Panc1 (cell line): Measurements from ENCODE around the gene MBD3L3. TPM values are rescaled to one million over a fixed set of nuclear protein-coding genes. Genes with fewer than 3 reads are reported as not detected.

Experiments used
- ATAC-seq: fragments of 200-7000 bp; cut with Tn5 transposase; 2 replicates; pipeline ENCODE4 v1.9.1; 2020; ENCODE audit warnings: mild to moderate bottlenecking, moderate library complexity
- BruUV-seq: library from RNA; stranded (reverse); fragments of 400-500 nt; replicated peaks from 2 replicates; lab custom pipeline; 2021; lab: Mats Ljungman, UMichigan
- CTCF ChIA-PET: fragments of 300-600 bp; sonication (Branson Sonifier 250); formaldehyde crosslinking; loops from one replicate; lab custom pipeline; 2022; ENCODE audit warnings: antibody characterized with exemption; lab: Charles Lee
- POLR2A ChIA-PET: fragments of 300-600 bp; sonication (Branson Sonifier 250); formaldehyde crosslinking; loops from one replicate; lab custom pipeline; 2022; ENCODE audit warnings: antibody characterized with exemption; lab: Charles Lee
- DNase-seq: peaks from one replicate; pipeline ENCODE4 v3.0.0-alpha.2; 2010; ENCODE audit warnings: low read depth, low spot score
- H3K27ac ChIP-seq: 2 replicates; pipeline ENCODE4 v1.5.1; 2011; ENCODE audit warnings: mild to moderate bottlenecking, low read length, inconsistent platforms
- H3K27me3 ChIP-seq: fragments of 200-500 bp; sonication (Bioruptor generic); 2 replicates; pipeline ENCODE4 v1.6.0; 2014; ENCODE audit warnings: low read length, inconsistent platforms; ENCODE audit not compliant: control insufficient read depth, insufficient read depth
- H3K36me3 ChIP-seq: fragments of 200-500 bp; sonication (Bioruptor generic); 2 replicates; pipeline ENCODE4 v1.5.1; 2014; ENCODE audit warnings: inconsistent platforms, mild to moderate bottlenecking, low read length, moderate library complexity; ENCODE audit not compliant: control insufficient read depth, insufficient read depth
- H3K4me1 ChIP-seq: 2 replicates; pipeline ENCODE4 v1.5.1; 2011; ENCODE audit warnings: inconsistent platforms, mild to moderate bottlenecking, low read length, moderate library complexity; ENCODE audit not compliant: control insufficient read depth, insufficient read depth
- H3K4me3 ChIP-seq, 2 experiments: 2 replicates each; pipeline ENCODE4 v1.5.1; 2011 to 2012; ENCODE audit warnings: low read depth in 2 of 2, low read length in 2 of 2, mild to moderate bottlenecking in 2 of 2, inconsistent platforms in 1 of 2, moderate library complexity in 1 of 2
- H3K9me3 ChIP-seq: fragments of 200-500 bp; sonication (Bioruptor generic); 2 replicates; pipeline ENCODE4 v1.5.1; 2014; ENCODE audit warnings: low read depth, mild to moderate bottlenecking, inconsistent platforms, low read length, moderate library complexity; ENCODE audit not compliant: control insufficient read depth, insufficient read depth
- CTCF ChIP-seq: fragments of 450-650 bp; IDR thresholded peaks from 2 replicates; pipeline ENCODE4 v1.5.1; 2017; ENCODE audit warnings: mild to moderate bottlenecking
- POLR2AphosphoS5 ChIP-seq: IDR thresholded peaks from 2 replicates; pipeline ENCODE4 v1.6.1; 2012; ENCODE audit warnings: mild to moderate bottlenecking, low read depth, low read length, moderate library complexity
- REST ChIP-seq, 2 experiments: IDR thresholded peaks; 2 replicates each; pipeline ENCODE4 v1.6.1; 2011 to 2012; ENCODE audit warnings: low read depth in 2 of 2, control low read depth in 1 of 2, low read length in 1 of 2, mild to moderate bottlenecking in 1 of 2, moderate library complexity in 1 of 2; ENCODE audit not compliant: insufficient read depth in 1 of 2
- SIN3A ChIP-seq: IDR thresholded peaks from 2 replicates; pipeline ENCODE4 v1.6.1; 2012; ENCODE audit warnings: low read depth, mild to moderate bottlenecking, low read length, moderate library complexity, borderline replicate concordance; ENCODE audit not compliant: insufficient read depth
- TCF7L2 ChIP-seq: IDR thresholded peaks from 2 replicates; pipeline ENCODE4 v1.6.1; 2011; ENCODE audit warnings: mild to moderate bottlenecking, low read depth, low read length, inconsistent platforms
- in situ Hi-C: cut with HindIII; loops from 2 replicates; pipeline ENCODE4 v1.10.0; 2016; ENCODE audit warnings: low sequenced_read_pairs, low pct_unique_long_range_greater_than_20kb
- intact Hi-C: fragments of 100-400 bp; cut with micrococcal nuclease; formaldehyde crosslinking; loops from one replicate; pipeline ENCODE4 v1.10.0; 2022; ENCODE audit not compliant: unreplicated experiment
- total RNA-seq: library from RNA; stranded (reverse); gene quantifications from one replicate; pipeline ENCODE4 v1.2.1, GENCODE V29; 2021; ENCODE audit not compliant: unreplicated experiment

The MBD3L3 gene
- total RNA-seq, 1 experiment from 2014 or later = not detected

GRCh38 chr19:7013678-7014077, 44.8 kb downstream of the MBD3L3 start:
- Histone ChIP-seq H3K27ac (no peak overlapping the region), H3K27me3 (no peaks in the 10 kb centered on the region), H3K4me3 (no peak overlapping the region), H3K36me3 (no peaks in the 10 kb centered on the region), H3K9me3 (no peaks in the 10 kb centered on the region), H3K4me1 (no peaks in the 10 kb centered on the region)
- intact Hi-C loops (no loop called here), in situ Hi-C loops (no loop called here)
- BruUV-seq = no TSS peak
- ATAC-seq (no peak), DNase-seq (no peak)
- POLR2A ChIA-PET = no interaction called here
- TF ChIP-seq SIN3A (no peak), CTCF (no peak), TCF7L2 (no peak), REST (IDR thresholded peaks at IDR 0.05; ENCODE audit: insufficient read depth in 1 of 2, low read depth in 2 of 2, low read length in 1 of 2) (no peak), POLR2AphosphoS5 (no peak)
- CTCF ChIA-PET = interaction anchor here (0.6 kb wide), 1 partner anchor 67 kb away, joined by 3 read pairs; no protein-coding TSS in a partner anchor

GRCh38 chr19:7010722-7011593, 47.5 kb downstream of the MBD3L3 start:
- no peak overlapping the region for H3K27ac ChIP-seq
- DNase-seq (no peak), ATAC-seq (no peak)
- no peaks in the 10 kb centered on the region for H3K9me3 ChIP-seq
- intact Hi-C loops = no loop called here
- H3K4me1 ChIP-seq = no peaks in the 10 kb centered on the region
- ChIA-PET POLR2A (no interaction called here), CTCF (no interaction called here)
- BruUV-seq = no TSS peak
- in situ Hi-C loops = no loop called here
- H3K36me3 ChIP-seq = no peaks in the 10 kb centered on the region
- H3K27me3 ChIP-seq = no peaks in the 10 kb centered on the region
- TF ChIP-seq CTCF = no peak
- TF ChIP-seq TCF7L2 = no peak
- TF ChIP-seq SIN3A = no peak
- no peak for TF ChIP-seq REST (IDR thresholded peaks at IDR 0.05; ENCODE audit: insufficient read depth in 1 of 2, low read depth in 2 of 2, low read length in 1 of 2)
- no peak for TF ChIP-seq POLR2AphosphoS5
- no peak overlapping the region for H3K4me3 ChIP-seq
